ENCODE data around the gene PEX14. TPM values are rescaled to one million over a fixed set of nuclear protein-coding genes. Genes with fewer than 3 reads are reported as not detected.

PEX14 gene
- total and polyA plus RNA-seq, 2 experiments from 2014 or later: 17.6 to 19.6 TPM

GRCh38 chr1:10621906-10622305 lies 147.2 kb downstream of the PEX14 start:
- peaks cover 10% of the 10 kb centered on the region for H3K27me3 Mint-ChIP-seq (ENCODE audit: insufficient read depth, low read depth, poor library complexity)

More at GRCh38 chr1:10621906-10622305, 147.2 kb downstream of the PEX14 start:
- H3K27ac Mint-ChIP-seq: no peak overlapping the region
- H3K36me3 Mint-ChIP-seq (ENCODE audit: low read depth): no peaks in the 10 kb centered on the region
- H3K4me1 ChIP-seq (ENCODE audit: insufficient read depth): no peaks in the 10 kb centered on the region
- H3K4me3 Mint-ChIP-seq: no peak overlapping the region
- ATAC-seq (no peak), DNase-seq (ENCODE audit: low spot score) (no peak)
- no peaks in the 10 kb centered on the region for H4K20me1 ChIP-seq (replicated peaks; ENCODE audit: insufficient read depth)
- no peaks in the 10 kb centered on the region; the same call in 2 of the 3 replicates for H3K9me3 Mint-ChIP-seq
- H3K4me2 ChIP-seq: no peak overlapping the region
- no peaks in the 10 kb centered on the region for H3K27me3 ChIP-seq (ENCODE audit: insufficient read depth)
- no peaks in the 10 kb centered on the region for H3F3A ChIP-seq (replicated peaks; ENCODE audit: low read depth)
- no peak overlapping the region for H3K4me3 ChIP-seq
- no peaks in the 10 kb centered on the region for H3K9me2 ChIP-seq (ENCODE audit: insufficient read depth)
- H3K27ac ChIP-seq (ENCODE audit: low read depth): no peak overlapping the region
- no peak overlapping the region for H2AFZ ChIP-seq
- no peaks in the 10 kb centered on the region for H3K79me2 ChIP-seq (replicated peaks; ENCODE audit: insufficient read depth)
- H3K4me1 Mint-ChIP-seq: no peaks in the 10 kb centered on the region; the same call in 2 of the 3 replicates
- no peaks in the 10 kb centered on the region for H3K36me3 ChIP-seq (ENCODE audit: insufficient read depth)
- TF ChIP-seq POLR2AphosphoS5 (IDR thresholded peaks at IDR 0.05; ENCODE audit: low read depth) (no peak), ZNF114 (CRISPR knock-in tag; IDR thresholded peaks at IDR 0.05) (no peak), NANOG (IDR thresholded peaks at IDR 0.05; ENCODE audit: borderline replicate concordance) (no peak), REST (IDR thresholded peaks at IDR 0.05; ENCODE audit: unreplicated experiment) (no peak), ZNF331 (CRISPR knock-in tag; IDR thresholded peaks at IDR 0.05; ENCODE audit: low read depth) (no peak), CREB1 (CRISPR knock-in tag; IDR thresholded peaks at IDR 0.05; ENCODE audit: low read depth) (no peak), JUNB (IDR thresholded peaks at IDR 0.05; ENCODE audit: unreplicated experiment) (no peak), EZH2phosphoT487 (IDR thresholded peaks at IDR 0.05; ENCODE audit: unreplicated experiment) (no peak), EZH2 (IDR thresholded peaks at IDR 0.05; ENCODE audit: low read depth, unreplicated experiment) (no peak), STAT1 (IDR thresholded peaks at IDR 0.05; ENCODE audit: unreplicated experiment) (no peak), ETS1 (IDR thresholded peaks at IDR 0.05) (no peak)

All from GM23338 (cell line).